K562 (cell line): ENCODE results near the gene DGKA. TPM values are rescaled to one million over a fixed set of nuclear protein-coding genes. Genes with fewer than 3 reads are reported as not detected.

Experiments used
- ESRRA ChIP-seq: fragments of 450-650 bp; IDR thresholded peaks from 2 replicates; pipeline ENCODE4 v1.6.1; 2014; ENCODE audit warnings: low read depth, mild to moderate bottlenecking, moderate library complexity, borderline replicate concordance
- HLTF ChIP-seq: fragments of 450-650 bp; IDR thresholded peaks from 2 replicates; pipeline ENCODE4 v1.6.1; 2016
- MTF1 ChIP-seq: fragments of 250-450 bp; sonication (Bioruptor Pico); IDR thresholded peaks from 2 replicates; pipeline ENCODE4 v1.9.0; 2021; ENCODE audit warnings: moderate library complexity, mild to moderate bottlenecking, inconsistent platforms, borderline replicate concordance
- POLR2B ChIP-seq: fragments of 450-650 bp; IDR thresholded peaks from 2 replicates; pipeline ENCODE4 v1.6.1; 2018; ENCODE audit warnings: low read depth; ENCODE audit not compliant: partially characterized antibody
- RB1 ChIP-seq: fragments of 450-650 bp; IDR thresholded peaks from 2 replicates; pipeline ENCODE4 v1.6.1; 2017; ENCODE audit warnings: low read depth, mild to moderate bottlenecking
- RBFOX2 ChIP-seq: fragments of 200-400 bp; formaldehyde crosslinking; IDR thresholded peaks from 2 replicates; pipeline ENCODE4 v1.6.1; 2017; ENCODE audit warnings: low read depth, mild to moderate bottlenecking, low read length, moderate library complexity
- TAF7 ChIP-seq: fragments of 450-650 bp; IDR thresholded peaks from 2 replicates; pipeline ENCODE4 v1.6.1; 2016; ENCODE audit warnings: missing genetic modification characterization, missing compliant biosample characterization
- TAF9B ChIP-seq: fragments of 450-650 bp; IDR thresholded peaks from 2 replicates; pipeline ENCODE4 v1.6.1; 2018; ENCODE audit warnings: mild to moderate bottlenecking; ENCODE audit not compliant: partially characterized antibody
- TBP ChIP-seq: optimal IDR thresholded peaks from 2 replicates; pipeline ENCODE3; 2011; ENCODE audit warnings: low read depth, low read length, improper control_type of control experiment
- TOE1 ChIP-seq, 2 experiments: fragments of 450-650 bp in 1 of 2; sonication (generic) in 1 of 2; formaldehyde crosslinking in 1 of 2; IDR thresholded peaks; 2 replicates each; pipeline versions ENCODE4 v1.7.1 to v1.8.0; 2016 to 2022; ENCODE audit warnings: borderline replicate concordance in 2 of 2, mild to moderate bottlenecking in 2 of 2, antibody characterized with exemption in 1 of 2, inconsistent platforms in 1 of 2, low read depth in 1 of 2, missing genetic modification reagents in 1 of 2, moderate library complexity in 1 of 2
- ZNF561 ChIP-seq: fragments of 450-650 bp; formaldehyde crosslinking; conservative IDR thresholded peaks from 2 replicates; pipeline ENCODE4 v1.4.0; 2020; ENCODE audit warnings: mild to moderate bottlenecking, moderate library complexity
- ZNF644 ChIP-seq: fragments of 200-800 bp; sonication (Bioruptor generic); IDR thresholded peaks from 2 replicates; pipeline ENCODE4 v1.6.1; 2016; ENCODE audit warnings: low read depth, missing genetic modification characterization, missing compliant biosample characterization
- ZNF764 ChIP-seq: fragments of 250-450 bp; sonication (Bioruptor Pico); IDR thresholded peaks from 2 replicates; pipeline ENCODE4 v1.4.0; 2020; ENCODE audit warnings: low read depth, mild to moderate bottlenecking, moderate library complexity
- polyA plus RNA-seq, 8 experiments: library from polyadenylated mRNA; depleted of rRNA in 4 of 8; stranded (reverse) in 5 of 8; unstranded in 3 of 8; fragments of >200 nt; fragmentation: Nextera tagmentation in 2 of 8; fragmentation: Illumina TruSeq in 1 of 8; extraction: Ambion mirVana in 2 of 8; extraction: Trizol in 1 of 8; gene quantifications; 2 replicates each; pipeline versions ENCODE4 v1.2.1 to v1.2.3, GENCODE V29; 2011 to 2014; ENCODE audit warnings: inconsistent platforms in 1 of 8, missing spikeins in 1 of 8
- total RNA-seq, 7 experiments: library from RNA; depleted of rRNA in 6 of 7; stranded (reverse); fragments of >200 nt in 6 of 7; fragmentation: Illumina TruSeq in 2 of 7; extraction: Trizol in 2 of 7; gene quantifications; 2 replicates each; pipeline versions ENCODE4 v1.2.1 to v1.2.3, GENCODE V29; 2011 to 2021; ENCODE audit warnings: low replicate concordance in 1 of 7
- TF ChIP-seq, protein P1 (sequence below): fragments of 450-650 bp; formaldehyde crosslinking; IDR thresholded peaks from 2 replicates; pipeline ENCODE4 v1.4.0; 2020; ENCODE audit warnings: mild to moderate bottlenecking, moderate library complexity
- TF ChIP-seq, protein P2 (sequence below): sonication (generic); formaldehyde crosslinking; IDR thresholded peaks from 2 replicates; pipeline ENCODE4 v1.8.0; 2023; ENCODE audit warnings: missing genetic modification reagents, mild to moderate bottlenecking, borderline replicate concordance
- TF ChIP-seq, protein P3 (sequence below): fragments of 150-350 bp; conservative IDR thresholded peaks from 2 replicates; pipeline ENCODE4 v1.6.1; 2014; ENCODE audit warnings: low read length

Gene DGKA
- total and polyA plus RNA-seq, 9 of the 15 experiments (the other 6 are each of a cell fraction or from before 2014, with no cell fraction given): 3.4 to 12.4 (median 6.2) TPM

DNA sequence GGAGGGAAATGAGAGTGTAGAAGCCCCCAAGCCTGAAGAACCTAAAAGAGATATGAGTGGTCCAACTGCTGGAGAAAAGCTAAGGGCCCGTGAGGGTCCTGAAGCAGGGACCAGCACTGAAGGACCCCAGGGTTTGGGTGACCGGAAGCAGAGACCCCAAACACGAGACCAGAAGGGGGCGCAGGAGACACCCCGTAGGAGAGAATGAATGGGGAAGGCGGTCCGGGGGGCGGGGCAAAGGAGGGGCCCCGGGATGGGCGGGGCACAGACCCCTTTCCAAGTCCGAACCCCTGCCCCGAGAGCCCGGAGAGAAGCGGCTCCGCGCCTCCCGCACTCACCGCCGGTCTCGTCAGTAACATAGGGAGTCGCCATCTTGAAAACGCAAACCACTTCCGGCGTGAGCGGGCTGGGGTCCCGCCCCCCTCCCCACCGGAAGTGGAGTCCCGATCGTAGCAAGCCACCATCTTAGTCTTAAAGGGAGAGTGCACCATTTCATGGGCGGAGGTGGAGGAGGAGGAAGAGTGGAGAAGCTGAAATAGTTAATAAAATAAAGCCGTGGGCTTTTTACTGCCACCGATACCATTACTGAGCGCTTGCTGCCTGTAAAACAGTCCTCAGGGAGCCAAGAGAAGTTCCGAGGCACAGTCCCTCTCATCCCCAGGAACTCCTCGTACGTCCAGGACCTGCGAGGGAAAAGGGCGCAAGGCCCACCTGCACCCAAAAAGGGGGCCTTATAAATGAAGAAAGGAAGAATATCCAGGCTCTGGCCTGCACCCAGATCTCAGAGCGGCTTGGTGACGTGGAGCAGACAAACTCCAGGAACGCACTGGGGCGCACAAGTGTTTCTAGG is 4.0 kb upstream of the DGKA start (continued):
- TF ChIP-seq, protein P1, sequence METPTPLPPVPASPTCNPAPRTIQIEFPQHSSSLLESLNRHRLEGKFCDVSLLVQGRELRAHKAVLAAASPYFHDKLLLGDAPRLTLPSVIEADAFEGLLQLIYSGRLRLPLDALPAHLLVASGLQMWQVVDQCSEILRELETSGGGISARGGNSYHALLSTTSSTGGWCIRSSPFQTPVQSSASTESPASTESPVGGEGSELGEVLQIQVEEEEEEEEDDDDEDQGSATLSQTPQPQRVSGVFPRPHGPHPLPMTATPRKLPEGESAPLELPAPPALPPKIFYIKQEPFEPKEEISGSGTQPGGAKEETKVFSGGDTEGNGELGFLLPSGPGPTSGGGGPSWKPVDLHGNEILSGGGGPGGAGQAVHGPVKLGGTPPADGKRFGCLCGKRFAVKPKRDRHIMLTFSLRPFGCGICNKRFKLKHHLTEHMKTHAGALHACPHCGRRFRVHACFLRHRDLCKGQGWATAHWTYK (CRISPR knock-in tag): 0 out of 2 replicates have a peak, but pooled peaks have one; percentile 31
- TF ChIP-seq MTF1 (CRISPR knock-in tag): no peak
- no peak for TF ChIP-seq ZNF764
- TF ChIP-seq, protein P2, sequence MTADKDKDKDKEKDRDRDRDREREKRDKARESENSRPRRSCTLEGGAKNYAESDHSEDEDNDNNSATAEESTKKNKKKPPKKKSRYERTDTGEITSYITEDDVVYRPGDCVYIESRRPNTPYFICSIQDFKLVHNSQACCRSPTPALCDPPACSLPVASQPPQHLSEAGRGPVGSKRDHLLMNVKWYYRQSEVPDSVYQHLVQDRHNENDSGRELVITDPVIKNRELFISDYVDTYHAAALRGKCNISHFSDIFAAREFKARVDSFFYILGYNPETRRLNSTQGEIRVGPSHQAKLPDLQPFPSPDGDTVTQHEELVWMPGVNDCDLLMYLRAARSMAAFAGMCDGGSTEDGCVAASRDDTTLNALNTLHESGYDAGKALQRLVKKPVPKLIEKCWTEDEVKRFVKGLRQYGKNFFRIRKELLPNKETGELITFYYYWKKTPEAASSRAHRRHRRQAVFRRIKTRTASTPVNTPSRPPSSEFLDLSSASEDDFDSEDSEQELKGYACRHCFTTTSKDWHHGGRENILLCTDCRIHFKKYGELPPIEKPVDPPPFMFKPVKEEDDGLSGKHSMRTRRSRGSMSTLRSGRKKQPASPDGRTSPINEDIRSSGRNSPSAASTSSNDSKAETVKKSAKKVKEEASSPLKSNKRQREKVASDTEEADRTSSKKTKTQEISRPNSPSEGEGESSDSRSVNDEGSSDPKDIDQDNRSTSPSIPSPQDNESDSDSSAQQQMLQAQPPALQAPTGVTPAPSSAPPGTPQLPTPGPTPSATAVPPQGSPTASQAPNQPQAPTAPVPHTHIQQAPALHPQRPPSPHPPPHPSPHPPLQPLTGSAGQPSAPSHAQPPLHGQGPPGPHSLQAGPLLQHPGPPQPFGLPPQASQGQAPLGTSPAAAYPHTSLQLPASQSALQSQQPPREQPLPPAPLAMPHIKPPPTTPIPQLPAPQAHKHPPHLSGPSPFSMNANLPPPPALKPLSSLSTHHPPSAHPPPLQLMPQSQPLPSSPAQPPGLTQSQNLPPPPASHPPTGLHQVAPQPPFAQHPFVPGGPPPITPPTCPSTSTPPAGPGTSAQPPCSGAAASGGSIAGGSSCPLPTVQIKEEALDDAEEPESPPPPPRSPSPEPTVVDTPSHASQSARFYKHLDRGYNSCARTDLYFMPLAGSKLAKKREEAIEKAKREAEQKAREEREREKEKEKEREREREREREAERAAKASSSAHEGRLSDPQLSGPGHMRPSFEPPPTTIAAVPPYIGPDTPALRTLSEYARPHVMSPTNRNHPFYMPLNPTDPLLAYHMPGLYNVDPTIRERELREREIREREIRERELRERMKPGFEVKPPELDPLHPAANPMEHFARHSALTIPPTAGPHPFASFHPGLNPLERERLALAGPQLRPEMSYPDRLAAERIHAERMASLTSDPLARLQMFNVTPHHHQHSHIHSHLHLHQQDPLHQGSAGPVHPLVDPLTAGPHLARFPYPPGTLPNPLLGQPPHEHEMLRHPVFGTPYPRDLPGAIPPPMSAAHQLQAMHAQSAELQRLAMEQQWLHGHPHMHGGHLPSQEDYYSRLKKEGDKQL: 0 out of 2 replicates have a peak, but pooled peaks have one; percentile 7
- TF ChIP-seq TAF7 (tag): 0 out of 2 replicates have a peak, but pooled peaks have one; percentile 22
- TF ChIP-seq RB1: 0 out of 2 replicates have a peak, but pooled peaks have one; percentile 69
- peak; percentile 60 for TF ChIP-seq TAF9B
- TF ChIP-seq RBFOX2: peak; percentile 44; the same call in 1 of the 2 replicates
- peak; percentile 85 for TF ChIP-seq TBP
- TF ChIP-seq ZNF561 (CRISPR knock-in tag): 0 out of 2 replicates have a peak, but pooled peaks have one; percentile 13
- TF ChIP-seq, protein P3, sequence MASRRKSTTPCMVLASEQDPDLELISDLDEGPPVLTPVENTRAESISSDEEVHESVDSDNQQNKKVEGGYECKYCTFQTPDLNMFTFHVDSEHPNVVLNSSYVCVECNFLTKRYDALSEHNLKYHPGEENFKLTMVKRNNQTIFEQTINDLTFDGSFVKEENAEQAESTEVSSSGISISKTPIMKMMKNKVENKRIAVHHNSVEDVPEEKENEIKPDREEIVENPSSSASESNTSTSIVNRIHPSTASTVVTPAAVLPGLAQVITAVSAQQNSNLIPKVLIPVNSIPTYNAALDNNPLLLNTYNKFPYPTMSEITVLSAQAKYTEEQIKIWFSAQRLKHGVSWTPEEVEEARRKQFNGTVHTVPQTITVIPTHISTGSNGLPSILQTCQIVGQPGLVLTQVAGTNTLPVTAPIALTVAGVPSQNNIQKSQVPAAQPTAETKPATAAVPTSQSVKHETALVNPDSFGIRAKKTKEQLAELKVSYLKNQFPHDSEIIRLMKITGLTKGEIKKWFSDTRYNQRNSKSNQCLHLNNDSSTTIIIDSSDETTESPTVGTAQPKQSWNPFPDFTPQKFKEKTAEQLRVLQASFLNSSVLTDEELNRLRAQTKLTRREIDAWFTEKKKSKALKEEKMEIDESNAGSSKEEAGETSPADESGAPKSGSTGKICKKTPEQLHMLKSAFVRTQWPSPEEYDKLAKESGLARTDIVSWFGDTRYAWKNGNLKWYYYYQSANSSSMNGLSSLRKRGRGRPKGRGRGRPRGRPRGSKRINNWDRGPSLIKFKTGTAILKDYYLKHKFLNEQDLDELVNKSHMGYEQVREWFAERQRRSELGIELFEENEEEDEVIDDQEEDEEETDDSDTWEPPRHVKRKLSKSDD: 0 out of 2 replicates have a peak, but pooled peaks have one; percentile 52
- TF ChIP-seq TOE1 (IDR thresholded peaks at IDR 0.05; ENCODE audit: borderline replicate concordance): peak; percentile 67
- no peak for TF ChIP-seq TOE1 (CRISPR knock-in tag; IDR thresholded peaks at IDR 0.05; ENCODE audit: borderline replicate concordance, low read depth)
- peak; percentile 46; the same call in 1 of the 2 replicates for TF ChIP-seq ESRRA
- TF ChIP-seq HLTF: peak; percentile 94
- TF ChIP-seq ZNF644: 0 out of 2 replicates have a peak, but pooled peaks have one; percentile 34
- TF ChIP-seq POLR2B: no peak
